ENCODE data around the gene PNKD.
A peak's percentile ranks its signal among the peaks of the same experiment; 100 is the strongest.

Gene PNKD

DNA sequence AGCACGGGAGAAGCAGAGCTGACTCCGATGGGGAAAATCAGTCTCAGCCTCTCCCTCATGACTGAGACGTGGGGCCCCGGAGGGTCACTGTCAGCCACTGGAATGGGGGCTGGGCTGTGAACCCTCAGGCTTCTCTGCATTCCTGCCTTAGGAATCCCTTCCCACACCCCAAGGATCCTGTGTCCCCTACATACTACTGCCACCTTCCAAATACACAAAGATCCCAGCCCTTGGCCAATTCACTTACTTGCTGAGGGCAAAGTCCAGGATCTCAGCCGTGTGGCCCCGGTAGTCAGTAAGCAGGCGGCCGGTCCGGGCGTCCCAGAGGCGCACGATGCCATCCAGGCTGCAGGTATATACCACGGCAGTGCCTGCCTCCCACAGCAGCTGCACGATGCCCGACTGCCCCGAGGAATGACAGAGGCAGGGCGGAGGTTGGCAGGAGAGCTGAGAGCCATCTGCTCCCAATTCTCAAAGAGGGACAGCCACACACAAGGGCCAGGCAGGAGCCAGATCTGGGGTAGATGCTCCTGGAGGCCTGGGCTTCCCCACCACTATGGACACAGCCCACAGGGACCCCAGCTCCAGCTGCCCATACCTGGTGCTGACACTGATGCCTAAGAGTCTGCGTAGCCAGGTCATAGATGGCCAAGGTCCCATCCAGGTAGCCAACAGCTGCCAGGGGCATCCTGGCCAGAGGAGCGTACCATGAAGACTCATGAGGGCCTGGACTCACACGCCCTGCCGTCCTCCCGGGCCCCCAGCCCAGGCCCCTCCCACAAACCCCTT lies 5.4 kb upstream of the PNKD start:
- Histone ChIP-seq H3K4me1 (ENCODE audit: control insufficient read depth in 1 of 2, insufficient read depth in 1 of 2, low read depth in 1 of 2, low read length in 1 of 2) (peaks cover 11 to 14% of the 10 kb centered on the region in 2 experiments), H3K9me3 (no peaks in the 10 kb centered on the region), H3K27ac (no peak overlapping the region), H3K4me3 (ENCODE audit: low read depth in 1 of 2, low read length in 1 of 2) (no peak overlapping the region), H3K36me3 (peaks cover 41% of the 10 kb centered on the region), H3K27me3 (no peaks in the 10 kb centered on the region)
- TF ChIP-seq, protein P1, sequence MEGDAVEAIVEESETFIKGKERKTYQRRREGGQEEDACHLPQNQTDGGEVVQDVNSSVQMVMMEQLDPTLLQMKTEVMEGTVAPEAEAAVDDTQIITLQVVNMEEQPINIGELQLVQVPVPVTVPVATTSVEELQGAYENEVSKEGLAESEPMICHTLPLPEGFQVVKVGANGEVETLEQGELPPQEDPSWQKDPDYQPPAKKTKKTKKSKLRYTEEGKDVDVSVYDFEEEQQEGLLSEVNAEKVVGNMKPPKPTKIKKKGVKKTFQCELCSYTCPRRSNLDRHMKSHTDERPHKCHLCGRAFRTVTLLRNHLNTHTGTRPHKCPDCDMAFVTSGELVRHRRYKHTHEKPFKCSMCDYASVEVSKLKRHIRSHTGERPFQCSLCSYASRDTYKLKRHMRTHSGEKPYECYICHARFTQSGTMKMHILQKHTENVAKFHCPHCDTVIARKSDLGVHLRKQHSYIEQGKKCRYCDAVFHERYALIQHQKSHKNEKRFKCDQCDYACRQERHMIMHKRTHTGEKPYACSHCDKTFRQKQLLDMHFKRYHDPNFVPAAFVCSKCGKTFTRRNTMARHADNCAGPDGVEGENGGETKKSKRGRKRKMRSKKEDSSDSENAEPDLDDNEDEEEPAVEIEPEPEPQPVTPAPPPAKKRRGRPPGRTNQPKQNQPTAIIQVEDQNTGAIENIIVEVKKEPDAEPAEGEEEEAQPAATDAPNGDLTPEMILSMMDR (IDR thresholded peaks at IDR 0.05): no peak

DNA sequence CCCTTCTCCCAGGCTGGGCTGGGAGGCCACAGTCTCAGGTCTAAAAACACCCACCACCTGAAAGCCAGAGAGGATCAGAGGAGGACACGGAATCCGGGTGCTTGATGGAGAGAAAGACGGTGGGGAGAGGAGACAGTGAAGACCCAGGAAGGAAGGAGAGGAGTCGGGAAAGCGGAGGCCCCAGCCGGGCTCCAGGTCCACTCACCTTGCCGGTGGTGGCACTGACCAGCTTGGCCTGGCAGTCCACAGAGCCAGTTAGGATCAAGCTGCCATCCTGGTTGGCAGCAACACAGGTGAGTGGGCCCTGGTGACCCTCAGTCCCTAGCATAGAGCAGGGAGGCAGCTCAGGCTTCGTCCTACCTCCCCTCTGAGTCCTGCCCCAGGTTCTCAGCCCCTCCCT lies 4.7 kb upstream of the PNKD start:
- H3K4me3 ChIP-seq (ENCODE audit: low read depth in 1 of 2, low read length in 1 of 2): no peak overlapping the region
- peaks cover 41% of the 10 kb centered on the region for H3K36me3 ChIP-seq
- no peak overlapping the region for H3K27ac ChIP-seq
- H3K9me3 ChIP-seq: no peaks in the 10 kb centered on the region
- TF ChIP-seq, protein P1 (IDR thresholded peaks at IDR 0.05): no peak
- peaks cover 15 to 17% of the 10 kb centered on the region in 2 experiments for H3K4me1 ChIP-seq (ENCODE audit: control insufficient read depth in 1 of 2, insufficient read depth in 1 of 2, low read depth in 1 of 2, low read length in 1 of 2)
- H3K27me3 ChIP-seq: no peaks in the 10 kb centered on the region

DNA sequence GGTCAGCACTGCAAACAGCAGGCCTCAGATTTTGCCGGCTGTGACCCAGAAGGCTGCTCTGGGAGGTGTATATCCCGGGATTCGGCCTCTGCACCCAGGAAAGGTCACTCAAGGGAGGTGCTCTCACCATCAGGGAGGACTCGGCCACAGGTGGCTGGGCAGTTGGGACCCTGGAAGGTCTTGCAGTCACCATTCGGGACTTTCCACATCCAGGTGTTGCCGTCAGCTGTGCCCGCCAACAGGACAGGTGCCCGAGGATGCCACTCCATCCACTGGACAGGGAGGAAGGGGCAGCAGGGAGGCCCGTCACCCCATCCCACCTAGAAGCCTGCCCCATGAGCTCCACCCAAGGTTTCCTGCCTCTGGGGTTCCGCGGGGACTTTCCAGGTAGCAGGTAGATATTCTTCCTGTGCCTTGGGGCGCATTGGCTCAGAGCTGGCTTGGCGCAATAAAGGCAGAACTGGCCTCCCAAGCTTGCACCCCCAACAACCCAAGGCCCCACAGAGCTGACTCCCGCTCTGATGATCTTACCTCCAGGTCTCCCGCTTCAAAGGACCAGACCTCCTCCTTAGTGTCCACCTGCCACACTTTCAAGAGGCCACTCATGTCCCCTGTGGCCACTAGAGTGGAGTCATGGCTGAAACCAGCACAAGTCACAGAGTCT lies 3.9 kb upstream of the PNKD start:
- TF ChIP-seq, protein P1 (IDR thresholded peaks at IDR 0.05): no peak
- peaks cover 41% of the 10 kb centered on the region for H3K36me3 ChIP-seq
- no peak overlapping the region for H3K27ac ChIP-seq
- no peaks in the 10 kb centered on the region for H3K9me3 ChIP-seq
- no peaks in the 10 kb centered on the region for H3K27me3 ChIP-seq
- no peak overlapping the region for H3K4me3 ChIP-seq (ENCODE audit: low read depth in 1 of 2, low read length in 1 of 2)
- H3K4me1 ChIP-seq (ENCODE audit: control insufficient read depth in 1 of 2, insufficient read depth in 1 of 2, low read depth in 1 of 2, low read length in 1 of 2): peaks cover 23 to 25% of the 10 kb centered on the region in 2 experiments

DNA sequence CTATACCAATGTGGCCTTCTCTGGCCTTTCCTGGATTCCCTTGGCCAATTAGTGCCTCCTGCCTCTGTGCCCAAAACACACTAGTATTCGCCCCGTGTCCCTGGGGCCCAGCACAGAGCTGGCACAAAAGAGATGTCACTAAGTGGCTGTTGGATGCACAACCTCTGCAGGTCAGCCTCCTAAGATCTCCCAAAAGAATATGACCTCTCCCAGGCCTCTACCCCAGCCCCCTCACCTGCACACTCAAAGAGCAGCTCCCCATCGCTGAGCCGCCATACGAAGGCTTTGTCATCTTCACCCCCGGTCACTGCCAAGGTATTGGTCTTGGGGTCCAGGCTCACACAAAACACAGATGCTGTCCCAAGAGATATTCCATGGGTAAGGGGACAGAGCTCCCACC lies 3.1 kb upstream of the PNKD start:
- Histone ChIP-seq H3K4me3 (ENCODE audit: low read depth in 1 of 2, low read length in 1 of 2) (no peak overlapping the region), H3K36me3 (peaks cover 41% of the 10 kb centered on the region), H3K27me3 (no peaks in the 10 kb centered on the region), H3K4me1 (ENCODE audit: control insufficient read depth in 1 of 2, insufficient read depth in 1 of 2, low read depth in 1 of 2, low read length in 1 of 2) (peaks cover 27 to 31% of the 10 kb centered on the region in 2 experiments), H3K9me3 (no peaks in the 10 kb centered on the region), H3K27ac (no peak overlapping the region)
- TF ChIP-seq, protein P1 (IDR thresholded peaks at IDR 0.05): no peak

DNA sequence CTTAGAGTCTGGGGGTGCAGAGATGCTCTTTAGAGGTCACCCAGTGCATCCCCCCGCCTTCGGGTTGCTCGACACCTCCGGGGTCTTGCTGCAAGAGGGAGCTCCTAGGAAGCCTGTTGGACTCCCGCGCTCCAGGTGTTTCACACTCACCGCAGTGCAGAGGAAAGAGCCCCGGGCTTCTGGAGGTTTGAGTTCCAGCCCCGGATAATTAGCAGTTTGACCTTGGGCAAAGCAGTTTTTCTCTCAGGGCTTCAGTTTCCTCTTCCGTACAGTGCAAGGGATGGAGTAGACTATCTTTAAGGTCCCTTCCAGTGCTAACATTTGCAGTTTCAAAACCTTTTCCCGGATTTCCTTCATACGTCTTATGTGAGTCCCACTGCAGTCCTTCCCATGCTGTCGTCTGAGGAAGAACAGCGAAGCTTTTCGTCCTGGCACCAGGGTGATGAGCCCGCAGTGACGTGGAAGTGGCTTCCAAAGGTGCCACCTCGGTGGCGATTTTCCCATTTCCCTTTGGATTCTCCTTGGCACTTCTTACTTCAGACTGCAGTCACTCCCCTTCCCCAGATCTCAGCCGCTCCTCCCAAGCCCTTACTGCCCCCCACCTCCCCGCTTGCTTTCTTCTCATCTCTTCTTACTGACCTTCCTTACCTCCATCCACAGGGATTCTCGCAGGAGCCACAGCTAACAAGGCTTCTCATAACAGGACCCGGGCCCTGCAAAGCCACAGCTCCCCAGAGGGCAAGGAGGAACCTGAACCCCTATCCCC lies 585 bp downstream of the PNKD start:
- TF ChIP-seq, protein P1 (IDR thresholded peaks at IDR 0.05): no peak
- no peaks in the 10 kb centered on the region for H3K27me3 ChIP-seq
- H3K36me3 ChIP-seq: peaks cover 32% of the 10 kb centered on the region
- H3K4me3 ChIP-seq (ENCODE audit: low read depth in 1 of 2, low read length in 1 of 2): peak overlapping the region; percentile 79 to 84
- no peaks in the 10 kb centered on the region for H3K9me3 ChIP-seq
- H3K27ac ChIP-seq: peak overlapping the region; percentile 79
- peaks cover 43 to 46% of the 10 kb centered on the region in 2 experiments for H3K4me1 ChIP-seq (ENCODE audit: control insufficient read depth in 1 of 2, insufficient read depth in 1 of 2, low read depth in 1 of 2, low read length in 1 of 2)

Data from neutrophil (primary cell).